BJ (cell line): ENCODE measurements around the gene UGGT2. TPM values are rescaled to one million over a fixed set of nuclear protein-coding genes. Genes with fewer than 3 reads are reported as not detected.

Source experiments
- CTCF ChIA-PET: fragments of 350-600 bp; formaldehyde crosslinking; extraction: SDS; loops from one replicate; lab custom pipeline; 2021; ENCODE audit warnings: antibody characterized with exemption, inconsistent platforms; lab: Yijun Ruan, JAX
- POLR2A ChIA-PET: fragments of 300-600 bp; sonication (Branson Sonifier 250); formaldehyde crosslinking; extraction: SDS; loops from one replicate; lab custom pipeline; 2021; ENCODE audit warnings: antibody characterized with exemption; lab: Charles Lee
- DNase-seq: peaks from one replicate; pipeline ENCODE4 v3.0.0-alpha.2; 2011; ENCODE audit warnings: low read depth
- H3K27me3 ChIP-seq: 2 replicates; pipeline ENCODE4 v1.6.0; 2011; ENCODE audit warnings: low read length; ENCODE audit not compliant: control insufficient read depth, insufficient read depth
- H3K36me3 ChIP-seq: 2 replicates; pipeline ENCODE4 v1.5.1; 2011; ENCODE audit warnings: low read length; ENCODE audit not compliant: control insufficient read depth, insufficient read depth
- H3K4me3 ChIP-seq: 2 replicates; pipeline ENCODE4 v1.5.1; 2011; ENCODE audit warnings: low read depth, mild to moderate bottlenecking, control low read depth, low read length
- polyA plus RNA-seq: library from polyadenylated mRNA; depleted of rRNA; stranded (reverse); fragments of >200 nt; gene quantifications from 2 replicates; pipeline ENCODE4 v1.2.3, GENCODE V29; 2011
- TF ChIP-seq, protein P1 (sequence below): IDR thresholded peaks from 2 replicates; pipeline ENCODE4 v1.5.1; 2011; ENCODE audit warnings: low read depth, mild to moderate bottlenecking, control low read depth, inconsistent platforms, low read length, moderate library complexity; ENCODE audit not compliant: insufficient read depth

UGGT2 gene
- polyA plus RNA-seq, 1 experiment: 20.2 TPM

DNA sequence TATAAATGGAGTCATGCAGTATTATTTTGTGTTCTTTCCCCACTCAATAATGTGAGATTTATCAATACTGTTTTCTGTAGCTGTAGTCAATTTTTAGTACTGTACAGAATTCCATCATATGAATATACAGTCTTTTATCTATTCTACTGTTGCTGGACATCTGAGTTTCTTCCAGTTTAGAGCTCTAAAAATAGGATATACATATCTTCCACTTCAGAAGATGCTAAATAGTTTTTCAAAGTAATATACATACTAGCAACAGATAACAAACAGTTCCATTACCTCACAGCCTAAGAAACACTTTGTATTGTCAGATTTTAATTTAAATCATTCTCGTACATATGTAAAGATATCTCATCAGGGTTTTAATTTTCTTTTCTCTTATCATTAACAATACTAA lies 149.6 kb downstream of the UGGT2 start:
- Histone ChIP-seq H3K4me3 (no peak overlapping the region), H3K36me3 (0 out of 2 replicates have a peak, but pooled peaks cover 2% of the 10 kb centered on the region), H3K27me3 (no peaks in the 10 kb centered on the region)
- no peak for DNase-seq
- CTCF ChIA-PET: interaction anchor here (0.7 to 1.2 kb wide), 3 partner anchors 16 to 38 kb away, joined by 3 read pairs; no protein-coding TSS in a partner anchor
- POLR2A ChIA-PET: no interaction called here
- TF ChIP-seq, protein P1, sequence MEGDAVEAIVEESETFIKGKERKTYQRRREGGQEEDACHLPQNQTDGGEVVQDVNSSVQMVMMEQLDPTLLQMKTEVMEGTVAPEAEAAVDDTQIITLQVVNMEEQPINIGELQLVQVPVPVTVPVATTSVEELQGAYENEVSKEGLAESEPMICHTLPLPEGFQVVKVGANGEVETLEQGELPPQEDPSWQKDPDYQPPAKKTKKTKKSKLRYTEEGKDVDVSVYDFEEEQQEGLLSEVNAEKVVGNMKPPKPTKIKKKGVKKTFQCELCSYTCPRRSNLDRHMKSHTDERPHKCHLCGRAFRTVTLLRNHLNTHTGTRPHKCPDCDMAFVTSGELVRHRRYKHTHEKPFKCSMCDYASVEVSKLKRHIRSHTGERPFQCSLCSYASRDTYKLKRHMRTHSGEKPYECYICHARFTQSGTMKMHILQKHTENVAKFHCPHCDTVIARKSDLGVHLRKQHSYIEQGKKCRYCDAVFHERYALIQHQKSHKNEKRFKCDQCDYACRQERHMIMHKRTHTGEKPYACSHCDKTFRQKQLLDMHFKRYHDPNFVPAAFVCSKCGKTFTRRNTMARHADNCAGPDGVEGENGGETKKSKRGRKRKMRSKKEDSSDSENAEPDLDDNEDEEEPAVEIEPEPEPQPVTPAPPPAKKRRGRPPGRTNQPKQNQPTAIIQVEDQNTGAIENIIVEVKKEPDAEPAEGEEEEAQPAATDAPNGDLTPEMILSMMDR: no peak

DNA sequence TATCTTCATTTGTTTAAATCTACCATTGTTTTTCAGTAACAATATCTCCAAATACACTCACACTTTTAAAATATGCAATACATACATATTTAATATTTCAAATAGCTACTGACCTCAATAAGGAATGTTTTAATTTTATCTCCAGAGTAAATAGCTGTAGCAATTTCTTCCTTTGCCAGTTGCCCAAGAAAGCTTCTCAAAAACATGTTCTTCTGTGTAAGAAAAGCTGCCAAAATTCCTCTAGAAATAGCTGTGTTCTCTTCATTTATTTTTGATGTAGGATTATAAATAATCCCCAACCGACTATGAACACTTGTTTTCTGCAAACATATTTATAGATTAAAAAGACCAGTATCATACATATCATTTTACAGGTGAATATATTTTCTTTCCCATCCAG lies 150.5 kb downstream of the UGGT2 start:
- 0 out of 2 replicates have a peak, but pooled peaks cover 2% of the 10 kb centered on the region for H3K36me3 ChIP-seq
- no peak for DNase-seq
- H3K27me3 ChIP-seq: no peaks in the 10 kb centered on the region
- H3K4me3 ChIP-seq: no peak overlapping the region
- POLR2A ChIA-PET: no interaction called here
- CTCF ChIA-PET: interaction anchor here (1.2 to 1.3 kb wide), 2 partner anchors 18 to 69 kb away, joined by 3 to 4 read pairs; no protein-coding TSS in a partner anchor
- TF ChIP-seq, protein P1: no peak

DNA sequence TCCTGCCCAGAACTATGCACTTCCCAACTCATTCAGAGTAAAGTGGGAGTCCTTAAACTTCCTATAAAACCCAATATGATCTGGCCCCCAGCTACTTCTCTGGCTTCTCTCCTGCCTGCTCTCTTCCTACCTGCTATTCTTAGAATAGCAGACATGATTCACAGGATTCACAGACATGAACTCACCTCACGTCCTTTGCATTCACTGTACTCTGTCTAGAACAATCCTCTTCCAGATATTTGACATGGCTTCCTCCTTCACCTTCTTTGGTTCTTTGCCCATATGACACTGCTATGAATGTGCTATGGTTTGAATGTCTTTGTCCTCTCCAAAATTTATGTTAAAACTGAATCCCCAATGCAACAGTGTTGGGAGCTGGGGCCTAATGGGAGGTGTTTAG lies 154.9 kb downstream of the UGGT2 start:
- Histone ChIP-seq H3K27me3 (no peaks in the 10 kb centered on the region), H3K36me3 (no peaks in the 10 kb centered on the region; the same call in 1 of the 2 replicates), H3K4me3 (no peak overlapping the region)
- TF ChIP-seq, protein P1: no peak
- ChIA-PET POLR2A (no interaction called here), CTCF (interaction anchor here (1.0 kb wide), 1 partner anchor 11 kb away, joined by 3 read pairs; no protein-coding TSS in a partner anchor)
- DNase-seq: no peak

DNA sequence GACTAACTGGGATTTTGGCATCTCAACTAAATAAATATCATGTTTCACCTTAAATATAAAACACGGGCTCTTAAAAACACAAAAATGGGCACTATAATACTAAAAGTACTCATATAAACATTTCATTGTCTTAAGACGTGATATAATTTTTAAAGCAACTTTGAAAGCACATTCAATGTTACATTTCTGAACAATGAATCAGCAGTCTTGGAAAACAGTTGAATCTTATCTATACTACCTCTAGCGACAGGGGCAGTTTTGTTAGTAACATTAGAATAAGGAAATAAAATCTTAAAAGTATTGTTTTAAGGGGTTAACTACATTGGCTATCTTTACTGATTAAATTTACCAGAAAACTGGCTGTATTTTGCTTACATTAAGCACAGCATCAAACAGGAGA lies 156.9 kb downstream of the UGGT2 start:
- no peak for DNase-seq
- CTCF ChIA-PET: interaction anchor here (1.1 kb wide), 1 partner anchor 35 kb away, joined by 3 read pairs; no protein-coding TSS in a partner anchor

DNA sequence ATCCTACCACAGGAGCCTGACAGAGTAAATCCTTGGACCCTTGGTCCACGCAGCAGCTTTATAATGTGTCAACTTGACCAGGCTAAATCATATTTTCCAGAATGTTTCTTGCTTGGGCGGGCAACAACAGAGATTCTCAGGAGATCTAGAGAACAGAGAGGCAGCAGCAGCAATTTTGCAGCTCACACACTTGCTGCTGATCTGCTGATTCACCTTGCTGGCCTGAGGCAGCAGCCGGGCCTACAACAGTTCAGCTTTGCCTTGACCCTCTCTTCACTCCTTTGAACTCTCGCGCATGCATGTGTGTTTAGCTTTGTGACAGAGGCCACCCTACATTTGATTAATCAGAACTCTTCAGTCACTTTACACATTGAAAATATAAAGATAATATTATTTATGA lies 159.3 kb downstream of the UGGT2 start:
- no peak overlapping the region for H3K4me3 ChIP-seq
- TF ChIP-seq, protein P1: no peak
- ChIA-PET CTCF (no interaction called here), POLR2A (no interaction called here)
- H3K27me3 ChIP-seq: no peaks in the 10 kb centered on the region
- DNase-seq: no peak
- peaks cover 2% of the 10 kb centered on the region; the same call in 1 of the 2 replicates for H3K36me3 ChIP-seq

More for the DNA sequence above, 156.9 kb downstream of the UGGT2 start:
- TF ChIP-seq, protein P1: no peak
- Histone ChIP-seq H3K36me3 (no peaks in the 10 kb centered on the region; the same call in 1 of the 2 replicates), H3K4me3 (no peak overlapping the region), H3K27me3 (no peaks in the 10 kb centered on the region)
- POLR2A ChIA-PET: no interaction called here
